GM20000 (cell line): ENCODE results near the gene HYDIN.

Source experiments
- DNase-seq: peaks from one replicate; pipeline ENCODE4 v3.0.0; 2012; ENCODE audit warnings: low spot score
- CTCF ChIP-seq: IDR thresholded peaks from 2 replicates; pipeline ENCODE4 v1.5.1; 2012; ENCODE audit warnings: mild to moderate bottlenecking, control low read depth; ENCODE audit errors: extremely low read depth, missing control alignments

HYDIN gene

GRCh38 chr16:70772493-70772892 is 458.0 kb downstream of the HYDIN start:
- no peak for DNase-seq
- no peak for TF ChIP-seq CTCF

DNA sequence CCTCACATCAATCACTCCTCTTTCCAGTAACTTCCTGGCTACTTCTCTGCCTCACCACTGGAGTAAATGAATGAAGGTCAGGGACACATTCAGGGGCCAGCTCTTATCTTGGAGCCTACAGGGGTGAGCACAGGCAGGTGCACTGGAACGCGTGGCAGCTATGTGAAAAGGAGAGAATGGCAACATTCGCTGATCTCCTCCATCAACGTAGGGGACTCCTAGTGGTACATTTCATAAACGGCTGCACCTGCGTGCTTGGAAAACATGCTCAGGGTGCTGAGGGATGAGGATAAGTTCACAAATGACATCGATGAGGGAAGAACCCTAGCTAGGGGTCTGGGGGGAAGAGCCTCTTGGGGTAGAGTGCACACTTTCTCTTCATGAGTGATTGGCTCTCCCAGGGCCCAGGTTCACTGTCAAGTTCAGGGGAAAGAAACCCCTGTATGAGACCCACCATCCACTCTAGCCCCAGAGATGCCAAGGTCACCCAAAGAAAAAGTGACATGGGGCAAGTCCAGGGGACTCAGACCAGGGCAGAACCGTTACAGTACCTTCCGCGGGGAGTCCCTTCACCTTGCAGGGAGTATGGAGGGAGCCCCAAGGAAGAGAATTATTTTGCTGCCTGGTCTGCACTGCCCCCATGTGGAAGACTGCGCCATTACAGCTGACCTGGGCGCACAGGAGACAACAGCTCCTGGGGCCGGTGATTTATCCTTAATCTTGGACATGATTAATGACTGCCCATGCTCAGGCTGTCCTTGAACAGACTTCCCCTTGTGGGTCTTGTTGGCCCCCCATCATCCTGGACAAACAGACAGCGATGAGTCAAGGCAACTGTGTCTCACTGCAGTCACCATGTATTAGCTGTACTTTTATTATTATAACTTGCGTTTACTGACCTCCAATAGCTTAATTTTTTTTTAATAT is 459.6 kb downstream of the HYDIN start:
- peak; percentile 80 for TF ChIP-seq CTCF
- peak; percentile 70 for DNase-seq

DNA sequence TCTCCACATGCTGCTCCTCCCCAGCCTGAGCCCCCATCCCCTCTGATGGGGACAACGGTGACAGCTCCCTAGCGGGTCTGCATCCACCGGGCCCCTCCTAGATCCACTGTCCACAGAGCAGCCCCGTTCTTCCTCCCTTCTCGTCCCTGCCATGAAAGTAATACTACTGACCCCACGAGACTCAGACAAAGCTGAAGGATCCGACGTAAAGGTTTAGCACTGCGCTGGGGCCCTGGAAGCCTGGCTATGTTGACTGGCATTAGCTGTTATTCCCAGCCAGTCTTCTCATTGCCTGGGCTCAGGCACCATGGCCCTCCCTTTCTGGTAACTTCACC is 460.3 kb downstream of the HYDIN start:
- TF ChIP-seq CTCF, result no peak

DNA sequence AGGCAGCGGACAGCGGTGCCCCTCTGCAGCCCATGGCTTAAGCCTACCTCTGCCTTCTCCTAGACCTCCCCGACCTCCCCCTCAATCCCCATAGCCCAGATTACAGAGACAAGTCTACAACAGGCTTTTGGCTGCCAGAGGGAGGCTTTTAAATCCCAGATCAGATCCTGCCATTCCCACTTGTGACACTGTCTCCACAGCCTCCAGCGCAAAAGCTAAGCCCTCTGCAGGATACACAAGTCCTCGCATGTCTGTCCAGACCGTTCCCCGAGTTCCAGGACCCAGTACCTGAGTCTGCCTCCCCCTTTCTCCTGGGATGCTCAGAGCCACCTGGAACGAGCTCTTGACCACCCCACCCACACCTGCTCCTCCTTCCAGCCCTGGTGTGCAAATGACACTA is 460.8 kb downstream of the HYDIN start:
- no peak for TF ChIP-seq CTCF
- no peak for DNase-seq

More for the DNA sequence above, 460.3 kb downstream of the HYDIN start:
- no peak for DNase-seq

- DNase-seq, result no peak
- no peak for TF ChIP-seq CTCF
Measured at GRCh38 chr16:70769131-70769530, 461.4 kb downstream of the HYDIN start.

- no peak for TF ChIP-seq CTCF
- DNase-seq, result no peak
Measured at GRCh38 chr16:70768203-70768580, 462.3 kb downstream of the HYDIN start.

DNA sequence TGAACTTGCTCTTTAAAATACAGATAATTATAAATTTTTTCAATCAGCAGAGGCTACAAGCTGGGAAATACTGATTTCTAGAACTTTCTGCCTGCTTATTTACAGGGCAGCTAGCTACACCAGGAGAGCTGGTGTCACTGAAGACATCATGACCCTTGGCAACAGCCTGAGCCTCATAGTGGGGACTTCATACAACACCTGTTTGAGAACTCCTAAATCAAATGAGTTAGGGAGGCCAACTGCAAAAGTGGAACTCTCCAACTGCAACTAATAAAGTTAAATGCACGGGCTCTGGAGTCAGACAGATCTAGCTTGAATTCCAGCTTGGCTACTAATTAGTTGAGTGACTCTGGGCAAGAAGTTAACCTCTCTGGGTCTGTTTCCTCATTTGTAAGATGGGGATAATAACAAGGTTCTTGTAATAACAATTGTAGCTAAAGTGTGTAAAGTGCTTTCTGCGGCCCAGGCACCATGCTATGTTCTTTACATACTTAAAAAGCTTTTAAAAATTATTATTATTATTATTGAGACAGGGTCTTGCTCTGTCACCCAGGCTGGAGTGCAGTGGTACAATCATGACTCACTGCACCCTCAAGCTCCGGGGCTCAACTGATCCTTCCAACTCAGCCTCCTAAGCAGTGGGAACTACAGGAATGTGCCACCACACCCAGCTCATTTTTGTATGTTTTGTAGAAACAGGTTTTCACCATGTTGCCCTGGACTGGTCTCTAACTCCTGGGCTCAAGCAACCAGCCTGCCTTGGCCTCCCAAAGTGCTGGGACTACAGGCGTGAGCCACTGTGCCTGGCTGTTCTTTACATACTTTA is 462.9 kb downstream of the HYDIN start:
- no peak for DNase-seq
- no peak for TF ChIP-seq CTCF
